IMR-90 (cell line): ENCODE results near the gene FYCO1.
A peak's percentile ranks its signal among the peaks of the same experiment; 100 is the strongest.

Experiments used
- BHLHE40 ChIP-seq: fragments of 150-350 bp; IDR thresholded peaks from 2 replicates; pipeline ENCODE4 v1.6.1; 2016; ENCODE audit warnings: mild to moderate bottlenecking, low read depth, low read length
- CEBPB ChIP-seq: IDR thresholded peaks from 2 replicates; pipeline ENCODE4 v1.6.1; 2012; ENCODE audit warnings: low read depth, low read length, improper control_type of control experiment
- MAZ ChIP-seq: IDR thresholded peaks from 2 replicates; pipeline ENCODE4 v1.6.1; 2012; ENCODE audit warnings: low read depth, mild to moderate bottlenecking, low read length, improper control_type of control experiment, moderate library complexity, borderline replicate concordance
- MXI1 ChIP-seq: IDR thresholded peaks from 2 replicates; pipeline ENCODE4 v1.6.1; 2012; ENCODE audit warnings: low read depth, mild to moderate bottlenecking, low read length, moderate library complexity, borderline replicate concordance
- POLR2A ChIP-seq: IDR thresholded peaks from 2 replicates; pipeline ENCODE4 v1.6.1; 2012; ENCODE audit warnings: mild to moderate bottlenecking, low read depth, low read length
- RAD21 ChIP-seq: IDR thresholded peaks from 2 replicates; pipeline ENCODE4 v1.6.1; 2012; ENCODE audit warnings: low read length, improper control_type of control experiment
- SMC3 ChIP-seq: fragments of 150-350 bp; IDR thresholded peaks from 2 replicates; pipeline ENCODE4 v1.6.1; 2016; ENCODE audit warnings: low read depth, mild to moderate bottlenecking, antibody characterized with exemption, low read length, moderate library complexity
- TF ChIP-seq, protein P1 (sequence below): conservative IDR thresholded peaks from 2 replicates; pipeline ENCODE4 v1.5.1; 2012; ENCODE audit warnings: mild to moderate bottlenecking, low read depth, low read length, improper control_type of control experiment
- TF ChIP-seq, protein P2 (sequence below): fragments of 150-350 bp; IDR thresholded peaks from 2 replicates; pipeline ENCODE4 v1.6.1; 2016; ENCODE audit warnings: low read depth, mild to moderate bottlenecking, low read length, moderate library complexity, borderline replicate concordance

DNA sequence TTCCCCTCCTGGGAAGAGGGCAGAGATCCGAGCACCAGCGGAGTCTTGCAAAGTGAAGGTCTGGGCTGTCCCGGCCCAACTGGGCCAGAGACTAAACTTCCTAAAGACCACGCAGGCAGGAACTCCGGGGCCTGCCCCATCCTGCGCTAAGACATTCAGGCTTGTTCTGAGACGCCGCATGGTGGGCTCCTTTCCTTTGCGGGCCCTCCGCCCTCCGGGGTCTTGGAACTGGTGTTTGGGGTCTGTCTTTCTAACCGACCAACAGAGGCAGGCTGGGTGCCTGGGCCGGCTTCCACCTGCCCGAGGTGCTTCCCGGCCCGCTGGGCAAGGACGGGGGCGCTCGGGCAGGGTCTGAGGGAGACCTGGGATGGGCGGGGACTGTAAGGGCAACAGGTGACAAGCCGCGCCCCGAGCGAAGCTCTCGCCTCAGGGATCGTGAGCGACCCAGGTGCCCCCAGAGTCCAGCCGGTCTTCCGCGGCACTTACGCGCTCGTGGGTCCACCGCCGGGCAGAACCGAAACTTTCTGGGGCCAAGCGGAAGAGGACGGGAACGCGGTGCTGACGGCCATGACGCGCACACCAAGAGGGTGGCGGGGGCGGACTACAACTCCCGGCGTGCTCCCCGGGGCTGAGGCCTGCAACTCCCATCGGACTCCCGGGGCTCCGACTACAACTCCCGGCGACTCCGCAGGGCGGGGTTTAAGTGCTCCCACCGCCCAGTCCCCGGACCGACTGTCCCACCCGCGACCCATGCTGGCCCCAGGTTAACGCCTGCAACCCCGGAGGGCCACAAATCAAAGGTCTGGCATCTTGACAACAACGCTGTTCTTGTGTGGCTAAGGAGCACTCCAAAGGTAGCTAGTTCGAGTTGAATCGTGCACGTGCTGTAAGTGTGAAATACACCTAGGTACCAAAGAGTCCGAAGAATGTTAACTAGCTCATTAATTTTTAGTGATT, at the start of gene FYCO1:
- TF ChIP-seq POLR2A = peak; percentile 28; the same call in 1 of the 2 replicates
- TF ChIP-seq, protein P1, sequence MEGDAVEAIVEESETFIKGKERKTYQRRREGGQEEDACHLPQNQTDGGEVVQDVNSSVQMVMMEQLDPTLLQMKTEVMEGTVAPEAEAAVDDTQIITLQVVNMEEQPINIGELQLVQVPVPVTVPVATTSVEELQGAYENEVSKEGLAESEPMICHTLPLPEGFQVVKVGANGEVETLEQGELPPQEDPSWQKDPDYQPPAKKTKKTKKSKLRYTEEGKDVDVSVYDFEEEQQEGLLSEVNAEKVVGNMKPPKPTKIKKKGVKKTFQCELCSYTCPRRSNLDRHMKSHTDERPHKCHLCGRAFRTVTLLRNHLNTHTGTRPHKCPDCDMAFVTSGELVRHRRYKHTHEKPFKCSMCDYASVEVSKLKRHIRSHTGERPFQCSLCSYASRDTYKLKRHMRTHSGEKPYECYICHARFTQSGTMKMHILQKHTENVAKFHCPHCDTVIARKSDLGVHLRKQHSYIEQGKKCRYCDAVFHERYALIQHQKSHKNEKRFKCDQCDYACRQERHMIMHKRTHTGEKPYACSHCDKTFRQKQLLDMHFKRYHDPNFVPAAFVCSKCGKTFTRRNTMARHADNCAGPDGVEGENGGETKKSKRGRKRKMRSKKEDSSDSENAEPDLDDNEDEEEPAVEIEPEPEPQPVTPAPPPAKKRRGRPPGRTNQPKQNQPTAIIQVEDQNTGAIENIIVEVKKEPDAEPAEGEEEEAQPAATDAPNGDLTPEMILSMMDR = no peak
- no peak for TF ChIP-seq SMC3
- TF ChIP-seq, protein P2, sequence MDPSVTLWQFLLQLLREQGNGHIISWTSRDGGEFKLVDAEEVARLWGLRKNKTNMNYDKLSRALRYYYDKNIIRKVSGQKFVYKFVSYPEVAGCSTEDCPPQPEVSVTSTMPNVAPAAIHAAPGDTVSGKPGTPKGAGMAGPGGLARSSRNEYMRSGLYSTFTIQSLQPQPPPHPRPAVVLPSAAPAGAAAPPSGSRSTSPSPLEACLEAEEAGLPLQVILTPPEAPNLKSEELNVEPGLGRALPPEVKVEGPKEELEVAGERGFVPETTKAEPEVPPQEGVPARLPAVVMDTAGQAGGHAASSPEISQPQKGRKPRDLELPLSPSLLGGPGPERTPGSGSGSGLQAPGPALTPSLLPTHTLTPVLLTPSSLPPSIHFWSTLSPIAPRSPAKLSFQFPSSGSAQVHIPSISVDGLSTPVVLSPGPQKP = no peak
- TF ChIP-seq MXI1 = no peak
- TF ChIP-seq BHLHE40 = no peak; the same call in 1 of the 2 replicates
- no peak for TF ChIP-seq RAD21
- no peak for TF ChIP-seq CEBPB
- peak; percentile 86; the same call in 1 of the 2 replicates for TF ChIP-seq MAZ
